Neural crest cell (in vitro differentiated cells): ENCODE measurements around the gene SLC31A2. TPM values are rescaled to one million over a fixed set of nuclear protein-coding genes. Genes with fewer than 3 reads are reported as not detected.

ENCODE experiments used
- DNase-seq: peaks from one replicate; pipeline ENCODE4 v3.0.0; 2021; ENCODE audit warnings: low read depth, mixed read lengths, low spot score
- H3K27ac Mint-ChIP-seq: one replicate; pipeline ENCODE4 v1.8.0; 2021; ENCODE audit warnings: mild to moderate bottlenecking, mixed read lengths; ENCODE audit not compliant: unreplicated experiment
- H3K27me3 Mint-ChIP-seq: 2 replicates; pipeline ENCODE4 v1.8.0; 2021; ENCODE audit warnings: low read depth, mild to moderate bottlenecking, mixed read lengths
- H3K36me3 Mint-ChIP-seq: 2 replicates; pipeline ENCODE4 v1.8.0; 2021; ENCODE audit warnings: low read depth, mild to moderate bottlenecking, mixed read lengths
- H3K4me1 Mint-ChIP-seq: 2 replicates; pipeline ENCODE4 v1.8.0; 2021; ENCODE audit warnings: mixed read lengths
- H3K4me3 Mint-ChIP-seq: one replicate; pipeline ENCODE4 v1.8.0; 2021; ENCODE audit warnings: mild to moderate bottlenecking, mixed read lengths
- H3K9me3 Mint-ChIP-seq: 2 replicates; pipeline ENCODE4 v1.8.0; 2021; ENCODE audit warnings: mixed read lengths
- CTCF ChIP-seq: fragments of 200-600 bp; sonication (generic); conservative IDR thresholded peaks from 2 replicates; pipeline ENCODE4 v1.5.0; 2021; ENCODE audit warnings: antibody characterized with exemption, mild to moderate bottlenecking
- total RNA-seq: library from RNA; stranded (reverse); gene quantifications from 2 replicates; pipeline ENCODE4 v1.2.1, GENCODE V29; 2021

The SLC31A2 gene
- total RNA-seq, 1 donor from 2014 or later: 3.6 TPM

DNA sequence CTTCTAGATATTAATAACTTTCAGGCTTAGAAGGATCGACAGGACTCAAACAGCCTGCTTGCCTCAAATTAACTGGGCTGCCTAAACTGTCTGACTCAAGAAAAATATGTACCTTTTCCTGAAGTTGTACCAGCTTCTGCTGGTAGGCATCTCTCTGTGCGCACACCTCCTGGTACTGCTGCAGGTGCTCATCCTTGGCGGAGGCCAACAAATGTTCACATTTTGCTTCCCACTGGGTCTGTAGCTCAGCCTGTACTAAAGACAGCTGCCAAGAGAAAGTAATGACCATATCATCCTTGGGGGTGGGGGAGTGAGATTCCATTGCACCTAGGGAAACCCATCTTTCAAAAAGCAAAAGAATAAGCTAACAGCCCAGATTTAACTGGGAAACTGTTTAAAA, 22.5 kb downstream of the SLC31A2 start:
- peaks cover 30% of the 10 kb centered on the region for H3K36me3 Mint-ChIP-seq
- H3K4me1 Mint-ChIP-seq: no peaks in the 10 kb centered on the region
- no peaks in the 10 kb centered on the region for H3K27me3 Mint-ChIP-seq
- H3K4me3 Mint-ChIP-seq: no peak overlapping the region
- DNase-seq: no peak
- peaks cover 4% of the 10 kb centered on the region for H3K9me3 Mint-ChIP-seq
- H3K27ac Mint-ChIP-seq: no peak overlapping the region
- no peak for TF ChIP-seq CTCF

- H3K27ac Mint-ChIP-seq: no peak overlapping the region
- DNase-seq: no peak
- peaks cover 4% of the 10 kb centered on the region for H3K9me3 Mint-ChIP-seq
These were observed 26.0 kb downstream of the SLC31A2 start for GRCh38 chr9:113176803-113177202.

GRCh38 chr9:113177251-113177650, 26.4 kb downstream of the SLC31A2 start:
- no peak overlapping the region for H3K27ac Mint-ChIP-seq
- H3K4me1 Mint-ChIP-seq: no peaks in the 10 kb centered on the region
- peaks cover 24% of the 10 kb centered on the region for H3K36me3 Mint-ChIP-seq
- TF ChIP-seq CTCF: no peak
- no peak overlapping the region for H3K4me3 Mint-ChIP-seq
- H3K27me3 Mint-ChIP-seq: no peaks in the 10 kb centered on the region
- H3K9me3 Mint-ChIP-seq: peaks cover 4% of the 10 kb centered on the region
- DNase-seq: no peak

More at GRCh38 chr9:113176803-113177202, 26.0 kb downstream of the SLC31A2 start:
- Mint-ChIP-seq H3K27me3 (no peaks in the 10 kb centered on the region), H3K36me3 (peaks cover 27% of the 10 kb centered on the region), H3K4me1 (no peaks in the 10 kb centered on the region), H3K4me3 (no peak overlapping the region)
- TF ChIP-seq CTCF: no peak

- no peaks in the 10 kb centered on the region for H3K4me1 Mint-ChIP-seq
- no peak overlapping the region for H3K4me3 Mint-ChIP-seq
- peaks cover 16% of the 10 kb centered on the region for H3K36me3 Mint-ChIP-seq
- H3K9me3 Mint-ChIP-seq: no peaks in the 10 kb centered on the region
- no peak for DNase-seq
- no peak for TF ChIP-seq CTCF
- H3K27ac Mint-ChIP-seq: no peak overlapping the region
- H3K27me3 Mint-ChIP-seq: no peaks in the 10 kb centered on the region
These were observed 27.3 kb downstream of the SLC31A2 start for GRCh38 chr9:113178087-113178486.

DNA sequence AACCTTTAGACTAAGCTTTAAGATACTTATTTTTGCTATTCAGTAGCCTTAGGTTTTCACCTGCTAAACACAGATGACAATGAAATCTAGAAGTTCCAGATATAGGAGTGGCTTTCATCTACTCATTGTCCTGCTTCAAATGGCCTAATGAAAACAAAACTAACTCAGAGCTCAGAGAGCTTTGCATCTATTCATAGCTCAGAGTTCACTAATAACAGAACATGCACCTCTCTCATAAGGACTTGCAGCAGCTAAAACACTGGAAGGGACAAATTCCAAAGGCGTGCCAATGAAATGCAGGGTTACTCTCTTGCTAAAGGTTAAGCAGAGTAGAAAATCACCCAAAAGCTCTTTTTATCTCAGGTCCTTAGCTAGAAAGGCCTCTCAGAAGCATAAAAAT, 29.0 kb downstream of the SLC31A2 start:
- no peak for TF ChIP-seq CTCF
- Mint-ChIP-seq H3K36me3 (peaks cover 10% of the 10 kb centered on the region), H3K4me3 (no peak overlapping the region), H3K27me3 (no peaks in the 10 kb centered on the region), H3K4me1 (no peaks in the 10 kb centered on the region), H3K27ac (no peak overlapping the region), H3K9me3 (no peaks in the 10 kb centered on the region)
- no peak for DNase-seq

- TF ChIP-seq CTCF: no peak
- H3K36me3 Mint-ChIP-seq: peaks cover 10% of the 10 kb centered on the region
- no peak for DNase-seq
- no peaks in the 10 kb centered on the region for H3K4me1 Mint-ChIP-seq
- H3K4me3 Mint-ChIP-seq: no peak overlapping the region
- no peaks in the 10 kb centered on the region for H3K9me3 Mint-ChIP-seq
- no peak overlapping the region for H3K27ac Mint-ChIP-seq
- no peaks in the 10 kb centered on the region for H3K27me3 Mint-ChIP-seq
These were observed 30.4 kb downstream of the SLC31A2 start for GRCh38 chr9:113181165-113181564.
